Nephron (organoid): ENCODE results near the gene OAS1.

Experiments used
- H3K27ac Mint-ChIP-seq, 3 experiments: 2 replicates each; pipeline ENCODE4 v1.8.0; 2020; ENCODE audit warnings: mixed read lengths in 3 of 3, mild to moderate bottlenecking in 2 of 3, moderate library complexity in 1 of 3
- H3K27me3 Mint-ChIP-seq: 2 replicates; pipeline ENCODE4 v1.8.0; 2021; ENCODE audit warnings: low read depth, mild to moderate bottlenecking, moderate library complexity, mixed read lengths
- H3K36me3 Mint-ChIP-seq: 2 replicates; pipeline ENCODE4 v1.8.0; 2020; ENCODE audit warnings: low read depth, mixed read lengths
- H3K4me1 Mint-ChIP-seq: 2 replicates; pipeline ENCODE4 v1.8.0; 2020; ENCODE audit warnings: mixed read lengths
- H3K4me3 Mint-ChIP-seq, 3 experiments: 2 replicates each; pipeline ENCODE4 v1.8.0; 2020; ENCODE audit warnings: mild to moderate bottlenecking in 3 of 3, mixed read lengths in 3 of 3, moderate library complexity in 2 of 3
- H3K9me3 Mint-ChIP-seq: 2 replicates; pipeline ENCODE4 v1.8.0; 2020; ENCODE audit warnings: mixed read lengths
- TF ChIP-seq, protein P1 (sequence below), 3 experiments: fragments of 200-600 bp; sonication (generic); IDR thresholded peaks; one replicate each; pipeline ENCODE4 v1.5.0; 2021; ENCODE audit warnings: antibody characterized with exemption in 3 of 3; ENCODE audit not compliant: unreplicated experiment in 3 of 3

Gene OAS1

DNA sequence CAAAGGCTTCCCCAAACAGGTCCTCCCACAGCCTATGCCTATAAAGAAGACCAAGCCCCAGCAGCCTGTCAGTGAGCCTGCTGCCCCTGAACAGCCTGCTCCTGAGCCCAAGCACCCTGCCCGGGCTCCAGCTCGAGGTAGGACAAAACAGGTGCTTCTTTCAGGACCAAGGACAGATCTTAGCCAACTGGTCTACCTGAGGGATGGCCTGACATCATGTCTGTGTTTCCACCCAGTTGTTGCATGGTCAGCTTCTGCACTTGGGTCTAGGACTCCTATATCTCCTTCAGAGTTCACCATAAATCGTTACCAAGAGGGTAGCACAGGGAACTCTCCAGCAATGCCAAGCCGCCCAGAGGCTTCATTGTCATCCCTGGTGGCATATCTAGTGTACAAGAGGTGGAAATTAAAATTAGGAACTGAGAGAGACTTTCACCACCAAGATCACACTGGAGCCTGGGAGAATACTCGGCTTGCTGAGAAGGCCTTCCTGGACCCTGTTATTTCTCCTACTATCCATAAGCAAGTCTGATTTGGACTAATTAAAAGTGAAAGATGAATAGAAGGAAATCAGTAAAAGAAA is 38.2 kb upstream of the OAS1 start:
- TF ChIP-seq, protein P1, sequence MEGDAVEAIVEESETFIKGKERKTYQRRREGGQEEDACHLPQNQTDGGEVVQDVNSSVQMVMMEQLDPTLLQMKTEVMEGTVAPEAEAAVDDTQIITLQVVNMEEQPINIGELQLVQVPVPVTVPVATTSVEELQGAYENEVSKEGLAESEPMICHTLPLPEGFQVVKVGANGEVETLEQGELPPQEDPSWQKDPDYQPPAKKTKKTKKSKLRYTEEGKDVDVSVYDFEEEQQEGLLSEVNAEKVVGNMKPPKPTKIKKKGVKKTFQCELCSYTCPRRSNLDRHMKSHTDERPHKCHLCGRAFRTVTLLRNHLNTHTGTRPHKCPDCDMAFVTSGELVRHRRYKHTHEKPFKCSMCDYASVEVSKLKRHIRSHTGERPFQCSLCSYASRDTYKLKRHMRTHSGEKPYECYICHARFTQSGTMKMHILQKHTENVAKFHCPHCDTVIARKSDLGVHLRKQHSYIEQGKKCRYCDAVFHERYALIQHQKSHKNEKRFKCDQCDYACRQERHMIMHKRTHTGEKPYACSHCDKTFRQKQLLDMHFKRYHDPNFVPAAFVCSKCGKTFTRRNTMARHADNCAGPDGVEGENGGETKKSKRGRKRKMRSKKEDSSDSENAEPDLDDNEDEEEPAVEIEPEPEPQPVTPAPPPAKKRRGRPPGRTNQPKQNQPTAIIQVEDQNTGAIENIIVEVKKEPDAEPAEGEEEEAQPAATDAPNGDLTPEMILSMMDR (IDR thresholded peaks at IDR 0.05; ENCODE audit: unreplicated experiment in 3 of 3) = no peak
- H3K4me1 Mint-ChIP-seq = no peaks in the 10 kb centered on the region
- no peaks in the 10 kb centered on the region for H3K36me3 Mint-ChIP-seq
- no peak overlapping the region for H3K27ac Mint-ChIP-seq
- H3K4me3 Mint-ChIP-seq = no peak overlapping the region
- no peaks in the 10 kb centered on the region for H3K9me3 Mint-ChIP-seq
- H3K27me3 Mint-ChIP-seq = peaks cover 61% of the 10 kb centered on the region

DNA sequence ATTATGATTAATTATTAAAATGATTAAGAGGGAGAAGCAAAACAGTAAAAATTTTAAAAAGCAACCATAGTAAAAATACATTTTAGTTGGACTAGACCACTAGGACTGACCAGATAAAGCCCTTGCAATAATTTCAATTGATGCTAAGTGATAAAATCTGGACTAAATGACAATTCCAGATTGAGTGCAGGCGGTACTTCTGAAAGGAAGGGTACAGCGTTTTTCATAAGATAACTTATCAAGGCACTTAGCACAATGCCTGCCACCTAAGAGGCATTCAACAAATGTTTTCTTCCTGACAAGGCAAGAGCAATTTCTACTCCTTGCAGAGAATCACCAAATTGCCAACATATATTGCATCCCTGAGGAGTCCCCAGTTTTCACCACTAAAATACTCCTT is 37.7 kb upstream of the OAS1 start:
- H3K4me1 Mint-ChIP-seq = no peaks in the 10 kb centered on the region
- no peak overlapping the region for H3K4me3 Mint-ChIP-seq
- H3K27me3 Mint-ChIP-seq = peaks cover 62% of the 10 kb centered on the region
- no peaks in the 10 kb centered on the region for H3K36me3 Mint-ChIP-seq
- no peaks in the 10 kb centered on the region for H3K9me3 Mint-ChIP-seq
- no peak overlapping the region for H3K27ac Mint-ChIP-seq
- TF ChIP-seq, protein P1 (IDR thresholded peaks at IDR 0.05; ENCODE audit: unreplicated experiment in 3 of 3) = no peak

- H3K4me3 Mint-ChIP-seq = no peak overlapping the region
- H3K4me1 Mint-ChIP-seq = no peaks in the 10 kb centered on the region
- peaks cover 63% of the 10 kb centered on the region for H3K27me3 Mint-ChIP-seq
- TF ChIP-seq, protein P1 (IDR thresholded peaks at IDR 0.05; ENCODE audit: unreplicated experiment in 3 of 3) = no peak
- no peaks in the 10 kb centered on the region for H3K9me3 Mint-ChIP-seq
- no peak overlapping the region for H3K27ac Mint-ChIP-seq
- no peaks in the 10 kb centered on the region for H3K36me3 Mint-ChIP-seq
Measured at GRCh38 chr12:112869778-112870177, 37.0 kb upstream of the OAS1 start.

- Mint-ChIP-seq H3K4me1 (no peaks in the 10 kb centered on the region), H3K9me3 (no peaks in the 10 kb centered on the region), H3K27ac (no peak overlapping the region), H3K36me3 (no peaks in the 10 kb centered on the region), H3K27me3 (peaks cover 63% of the 10 kb centered on the region), H3K4me3 (no peak overlapping the region)
- TF ChIP-seq, protein P1 (IDR thresholded peaks at IDR 0.05; ENCODE audit: unreplicated experiment in 3 of 3) = no peak
Measured at GRCh38 chr12:112870267-112870980, 36.3 kb upstream of the OAS1 start.

- TF ChIP-seq, protein P1 (IDR thresholded peaks at IDR 0.05; ENCODE audit: unreplicated experiment in 3 of 3) = no peak
- Mint-ChIP-seq H3K27me3 (peaks cover 64% of the 10 kb centered on the region), H3K36me3 (no peaks in the 10 kb centered on the region), H3K4me1 (no peaks in the 10 kb centered on the region), H3K27ac (no peak overlapping the region), H3K4me3 (no peak overlapping the region), H3K9me3 (no peaks in the 10 kb centered on the region)
Measured at GRCh38 chr12:112875608-112876007, 31.2 kb upstream of the OAS1 start.

DNA sequence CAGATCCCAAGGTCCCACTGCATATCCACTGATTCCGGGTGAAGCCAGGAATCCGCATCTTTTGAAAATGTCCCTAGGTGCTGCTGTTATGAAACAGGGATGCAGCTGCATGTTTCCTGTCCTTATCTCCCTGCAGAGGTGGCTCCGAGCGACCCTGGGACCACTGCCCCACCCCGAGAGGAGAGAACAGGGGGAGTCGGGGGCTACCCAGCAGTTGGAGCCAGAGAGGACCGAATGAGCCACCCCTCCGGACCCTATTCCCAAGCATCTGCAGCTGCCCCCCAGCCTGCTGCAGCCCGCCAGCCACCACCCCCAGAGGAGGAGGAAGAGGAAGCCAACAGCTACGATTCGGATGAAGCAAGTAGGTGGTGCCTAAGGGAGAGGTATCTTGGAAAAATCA is 30.3 kb upstream of the OAS1 start:
- H3K4me1 Mint-ChIP-seq = no peaks in the 10 kb centered on the region
- H3K36me3 Mint-ChIP-seq = no peaks in the 10 kb centered on the region
- no peak overlapping the region for H3K4me3 Mint-ChIP-seq
- H3K27ac Mint-ChIP-seq = no peak overlapping the region
- TF ChIP-seq, protein P1 (IDR thresholded peaks at IDR 0.05; ENCODE audit: unreplicated experiment in 3 of 3) = no peak
- H3K9me3 Mint-ChIP-seq = no peaks in the 10 kb centered on the region
- H3K27me3 Mint-ChIP-seq = peaks cover 69% of the 10 kb centered on the region
